Middle frontal gyrus (tissue), 1 donor: Measurements from ENCODE around the gene PACC1.
A peak's percentile ranks its signal among the peaks of the same experiment; 100 is the strongest.
"Not testable (repeated sequence)": the region's sequence is repeated elsewhere in the genome, so short reads cannot be mapped to it uniquely, and the experiment has no call there.

Experiments used
- DNase-seq: peaks from one replicate; pipeline ENCODE4 v3.0.0-alpha.2; 2015; ENCODE audit warnings: low spot score; ENCODE audit errors: extremely low spot score

Gene PACC1

GRCh38 chr1:212397171-212397570, 17.5 kb downstream of the PACC1 start:
- DNase-seq: no peak

GRCh38 chr1:212396638-212397037, 18.0 kb downstream of the PACC1 start:
- DNase-seq: no peak

GRCh38 chr1:212395678-212396437, 18.8 kb downstream of the PACC1 start:
- DNase-seq: not testable (repeated sequence)

GRCh38 chr1:212388985-212389716, 25.5 kb downstream of the PACC1 start:
- no peak for DNase-seq

- DNase-seq: no peak
Observed at GRCh38 chr1:212386029-212386428, 28.7 kb downstream of the PACC1 start.

- no peak for DNase-seq
Observed at GRCh38 chr1:212381397-212382035, 33.2 kb downstream of the PACC1 start.

- DNase-seq: no peak
Observed at GRCh38 chr1:212379366-212379765, 35.3 kb downstream of the PACC1 start.

- DNase-seq: no peak
Observed at GRCh38 chr1:212377644-212378043, 37.0 kb downstream of the PACC1 start.

GRCh38 chr1:212375986-212376385, 38.7 kb downstream of the PACC1 start:
- DNase-seq: no peak

GRCh38 chr1:212368073-212368484, 46.6 kb downstream of the PACC1 start:
- DNase-seq: peak; percentile 21

- DNase-seq: no peak
Observed at GRCh38 chr1:212367474-212368072, 47.1 kb downstream of the PACC1 start.

GRCh38 chr1:212366901-212367300, 47.8 kb downstream of the PACC1 start:
- DNase-seq: no peak

GRCh38 chr1:212364985-212365384, 49.7 kb downstream of the PACC1 start:
- no peak for DNase-seq

- DNase-seq: no peak
Observed at GRCh38 chr1:212359794-212360479, 54.7 kb downstream of the PACC1 start.

- no peak for DNase-seq
Observed at GRCh38 chr1:212355230-212355969, 59.3 kb downstream of the PACC1 start.

GRCh38 chr1:212354464-212354863, 60.2 kb downstream of the PACC1 start:
- no peak for DNase-seq

GRCh38 chr1:212353181-212353580, 61.5 kb downstream of the PACC1 start:
- DNase-seq: no peak

GRCh38 chr1:212351588-212352362, 62.9 kb downstream of the PACC1 start:
- DNase-seq: no peak

GRCh38 chr1:212346601-212347000, 68.1 kb downstream of the PACC1 start:
- no peak for DNase-seq

GRCh38 chr1:212344905-212345304, 69.8 kb downstream of the PACC1 start:
- DNase-seq: no peak
